GM12878 (cell line): Measurements from ENCODE around the gene HMG20B. TPM values are rescaled to one million over a fixed set of nuclear protein-coding genes. Genes with fewer than 3 reads are reported as not detected.

ENCODE experiments used
- ATAC-seq: fragments of 200-7000 bp; cut with Tn5 transposase; 3 replicates; pipeline ENCODE4 v1.9.1; 2020; ENCODE audit warnings: mild to moderate bottlenecking, moderate library complexity
- BruUV-seq: library from RNA; stranded (reverse); fragments of 400-500 nt; replicated peaks from 2 replicates; lab custom pipeline; 2021; lab: Mats Ljungman, UMichigan
- CTCF ChIA-PET: fragments of 300-600 bp; sonication (Branson Sonifier 250); formaldehyde crosslinking; extraction: SDS; loops from one replicate; lab custom pipeline; 2021; ENCODE audit warnings: inconsistent platforms; lab: Yijun Ruan, JAX
- POLR2A ChIA-PET: fragments of 350-600 bp; formaldehyde crosslinking; extraction: SDS; loops from one replicate; lab custom pipeline; 2021; ENCODE audit warnings: inconsistent platforms; lab: Charles Lee
- RAD21 ChIA-PET: fragments of 300-600 bp; sonication (Branson Sonifier 250); formaldehyde crosslinking; loops from one replicate; lab custom pipeline; 2023; ENCODE audit warnings: antibody characterized with exemption; ENCODE audit not compliant: unreplicated experiment; lab: Charles Lee
- SMC1A ChIA-PET: fragments of 300-600 bp; sonication (Branson Sonifier 250); formaldehyde crosslinking; loops from one replicate; lab custom pipeline; 2023; ENCODE audit not compliant: unreplicated experiment, uncharacterized antibody; lab: Charles Lee
- DNase-seq: peaks from one replicate; pipeline ENCODE4 v3.0.0-alpha.2; 2011; ENCODE audit warnings: low read depth, low spot score
- FAIRE-seq: peaks from 3 replicates; lab custom pipeline; 2011; peaks lifted over from hg19 to GRCh38; lab: Jason Lieb, UNC
- H2AFZ ChIP-seq: 2 replicates; pipeline ENCODE4 v1.6.0; 2011; ENCODE audit warnings: low read depth, low read length, control low read depth; ENCODE audit not compliant: control insufficient read depth
- H3K27ac ChIP-seq: 2 replicates; pipeline ENCODE4 v1.5.1; 2011; ENCODE audit warnings: control low read depth; ENCODE audit not compliant: control insufficient read depth, insufficient read depth
- H3K27me3 ChIP-seq, 2 experiments: replicated peaks in 1 of 2; 2 replicates each; pipeline versions ENCODE4 v1.6.0 to v1.6.1; 2011; ENCODE audit warnings: low read length in 1 of 2; ENCODE audit not compliant: control insufficient read depth in 2 of 2, insufficient read depth in 2 of 2
- H3K36me3 ChIP-seq, 2 experiments: 2 replicates each; pipeline ENCODE4 v1.5.1; 2011; ENCODE audit warnings: low read length in 1 of 2; ENCODE audit not compliant: control insufficient read depth in 2 of 2, insufficient read depth in 2 of 2
- H3K4me1 ChIP-seq: 2 replicates; pipeline ENCODE4 v1.6.1; 2011; ENCODE audit warnings: mild to moderate bottlenecking, low read length, moderate library complexity, mixed read lengths; ENCODE audit not compliant: control insufficient read depth, insufficient read depth
- H3K4me2 ChIP-seq: 2 replicates; pipeline ENCODE4 v1.6.0; 2011; ENCODE audit warnings: control low read depth; ENCODE audit not compliant: control insufficient read depth, insufficient read depth
- H3K4me3 ChIP-seq: fragments of 200-600 bp; sonication (generic); 2 replicates; pipeline ENCODE4 v1.5.1; 2016
- H3K79me2 ChIP-seq: 2 replicates; pipeline ENCODE4 v1.6.0; 2011; ENCODE audit warnings: low read length; ENCODE audit not compliant: control insufficient read depth, insufficient read depth
- H3K9ac ChIP-seq: 2 replicates; pipeline ENCODE4 v1.8.0; 2011; ENCODE audit warnings: low read length, control low read depth, mixed read lengths; ENCODE audit not compliant: control insufficient read depth, insufficient read depth
- H3K9me3 ChIP-seq: replicated peaks from 3 replicates; pipeline ENCODE4 v1.5.1; 2011; ENCODE audit warnings: mild to moderate bottlenecking, low read length; ENCODE audit not compliant: control insufficient read depth, insufficient read depth
- H4K20me1 ChIP-seq: 2 replicates; pipeline ENCODE4 v1.6.0; 2011; ENCODE audit not compliant: control insufficient read depth, insufficient read depth
- DPF2 ChIP-seq: fragments of 450-650 bp; IDR thresholded peaks from 2 replicates; pipeline ENCODE4 v1.6.1; 2017; ENCODE audit warnings: mild to moderate bottlenecking
- EGR1 ChIP-seq, 2 experiments: IDR thresholded peaks; 1 replicate in 1 of 2; 2 replicates in 1 of 2; pipeline ENCODE4 v1.6.1; 2011 to 2012; ENCODE audit warnings: low read depth in 2 of 2, low read length in 2 of 2, borderline replicate concordance in 1 of 2, mild to moderate bottlenecking in 1 of 2, moderate library complexity in 1 of 2
- NKRF ChIP-seq: fragments of 450-650 bp; conservative IDR thresholded peaks from 2 replicates; pipeline ENCODE4 v1.6.1; 2017; ENCODE audit warnings: mild to moderate bottlenecking, moderate library complexity
- SMARCA5 ChIP-seq: fragments of 450-650 bp; IDR thresholded peaks from 2 replicates; pipeline ENCODE4 v1.6.1; 2017; ENCODE audit warnings: mild to moderate bottlenecking
- SPI1 ChIP-seq: IDR thresholded peaks from 2 replicates; pipeline ENCODE4 v1.6.1; 2011; ENCODE audit warnings: low read depth, mild to moderate bottlenecking, low read length, moderate library complexity, borderline replicate concordance; ENCODE audit not compliant: insufficient read depth
- SUZ12 ChIP-seq: fragments of 200-600 bp; sonication (generic); IDR thresholded peaks from one replicate; pipeline ENCODE4 v1.6.1; 2018; ENCODE audit warnings: antibody characterized with exemption, mild to moderate bottlenecking; ENCODE audit not compliant: unreplicated experiment
- ZNF217 ChIP-seq: fragments of 450-650 bp; IDR thresholded peaks from 2 replicates; pipeline ENCODE4 v1.6.1; 2017; ENCODE audit warnings: antibody characterized with exemption, mild to moderate bottlenecking
- WGBS: methylation state at CpG from one replicate; pipeline ENCODE4 v1.1.6; 2016; ENCODE audit warnings: low lambda C conversion rate; ENCODE audit not compliant: insufficient replicate concordance, insufficient coverage; ENCODE audit errors: missing lambda C conversion rate; 5-methylcytosine and 5-hydroxymethylcytosine counted together
- in situ Hi-C: fragments of 300-500 bp; cut with MboI; formaldehyde crosslinking; loops from 9 replicates; pipeline ENCODE4 v1.14.3; 2018; ENCODE audit warnings: mixed read lengths
- intact Hi-C: fragments of 100-400 bp; cut with micrococcal nuclease; formaldehyde crosslinking; loops from one replicate; pipeline ENCODE4 v1.14.2; 2022; ENCODE audit not compliant: unreplicated experiment
- polyA plus RNA-seq, 11 experiments: library from polyadenylated mRNA; depleted of rRNA in 4 of 11; unstranded in 6 of 11; stranded (reverse) in 5 of 11; fragments of >200 nt; fragmentation: Nextera tagmentation in 4 of 11; fragmentation: Illumina TruSeq in 1 of 11; extraction: Ambion mirVana in 4 of 11; extraction: Trizol in 1 of 11; gene quantifications; 1 replicate in 1 of 11; 2 replicates in 10 of 11; pipeline versions ENCODE4 v1.2.1 to v1.2.3, GENCODE V29; 2011 to 2016; ENCODE audit warnings: inconsistent platforms in 2 of 11, missing spikeins in 2 of 11, low read depth in 1 of 11
- small RNA-seq: library from RNA; depleted of rRNA; stranded (forward); fragments of <200 nt; gene quantifications from one replicate; pipeline ENCODE3, GENCODE V24; 2014
- total RNA-seq, 4 experiments: library from RNA; depleted of rRNA in 3 of 4; stranded (reverse); fragments of >200 nt in 3 of 4; fragmentation: Illumina TruSeq in 1 of 4; extraction: Trizol in 1 of 4; gene quantifications; 2 replicates each; pipeline versions ENCODE4 v1.2.1 to v1.2.3, GENCODE V29; 2013 to 2021

HMG20B gene
- total and polyA plus RNA-seq, 10 of the 15 experiments (the other 5 are each of a cell fraction or from before 2014, with no cell fraction given): 0.37 to 92.7 (median 47.0) TPM

- peak overlapping the region; percentile 88; the same call in 1 of the 2 replicates for H3K9ac ChIP-seq
- no peaks in the 10 kb centered on the region; a peak in 1 of 4 replicates for H3K36me3 ChIP-seq
- no TSS peak for BruUV-seq
- in situ Hi-C loops (no loop called here), intact Hi-C loops (loop anchor here (5.0 kb wide), 1 partner anchor 70 kb away; the partner anchor contains the start of gene MFSD12)
- FAIRE-seq (no peak), ATAC-seq (no peak), DNase-seq (no peak)
- POLR2A ChIA-PET: interaction anchor here (0.6 to 1.0 kb wide), 4 partner anchors 19 to 74 kb away, joined by 3 to 4 read pairs (median 3); no protein-coding TSS in a partner anchor
- CTCF ChIA-PET: interaction anchor here (1.1 to 1.4 kb wide), 3 partner anchors 82 to 360 kb away, joined by 3 to 5 read pairs (median 4); no protein-coding TSS in a partner anchor
- H4K20me1 ChIP-seq: no peaks in the 10 kb centered on the region
- no peak overlapping the region for H3K27ac ChIP-seq
- WGBS: 58% methylated on average over 7 of the region's 7 CpGs
- no peaks in the 10 kb centered on the region for H3K27me3 ChIP-seq
- SMC1A ChIA-PET: interaction anchor here (1.0 kb wide), 1 partner anchor 35 kb away, joined by 3 read pairs; no protein-coding TSS in a partner anchor
- peak overlapping the region; percentile 90 for H3K4me2 ChIP-seq
- H3K9me3 ChIP-seq: no peaks in the 10 kb centered on the region
- peak overlapping the region; percentile 2; the same call in 1 of the 2 replicates for H3K4me3 ChIP-seq
- peaks cover 8% of the 10 kb centered on the region for H3K4me1 ChIP-seq
- H2AFZ ChIP-seq: peak overlapping the region; percentile 88
- RAD21 ChIA-PET: interaction anchor here (1.0 kb wide), 1 partner anchor 70 kb away, joined by 4 read pairs; the partner anchor contains the start of gene MFSD12
- peaks cover 21% of the 10 kb centered on the region for H3K79me2 ChIP-seq
- TF ChIP-seq SUZ12: no peak
- no peak for TF ChIP-seq EGR1 (IDR thresholded peaks at IDR 0.05; ENCODE audit: borderline replicate concordance in 1 of 2, low read depth in 2 of 2, low read length in 2 of 2)
- peak; percentile 28; the same call in 1 of the 2 replicates for TF ChIP-seq NKRF
- TF ChIP-seq ZNF217: peak; percentile 92
- TF ChIP-seq SMARCA5: peak; percentile 94
- TF ChIP-seq SPI1: no peak
- TF ChIP-seq DPF2: peak; percentile 7; the same call in 1 of the 2 replicates
These were observed 54.6 kb downstream of the HMG20B start for GRCh38 chr19:3627351-3627723.

Small RNA genes lying within 50 kb of the gene (small RNA-seq; reads per million reads assigned to genes)
- not detected for gene AC005786.1

Other genes with a start within 250 kb of the HMG20B start
Only the 7 nearest of the 16 such genes appear.
- gene DOHH, start 72.3 kb upstream of the HMG20B start, total RNA-seq (2014; rRNA removed): 20.2 and 25.4 TPM in 2 replicates
- gene DOHH, start 72.3 kb upstream of the HMG20B start, total RNA-seq (2014; rRNA removed; fragmentation: Illumina TruSeq; extraction: Trizol): 2.6 and 3.0 TPM in 2 replicates
- gene DOHH, start 72.3 kb upstream of the HMG20B start, total RNA-seq (2021): 17.7 and 19.3 TPM in 2 replicates
- gene DOHH, start 72.3 kb upstream of the HMG20B start, polyA plus RNA-seq (2011; rRNA removed): 1.8 and 4.0 TPM in 2 replicates
- 0.22 and 0.48 TPM in 2 replicates for gene DOHH, start 72.3 kb upstream of the HMG20B start, polyA plus RNA-seq (2014; fragmentation: Illumina TruSeq; extraction: Trizol)
- gene DOHH, start 72.3 kb upstream of the HMG20B start, polyA plus RNA-seq (2014; fragmentation: Nextera tagmentation; extraction: Ambion mirVana): under 1 TPM; 0.11 to 0.38 TPM
- gene DOHH, start 72.3 kb upstream of the HMG20B start, polyA plus RNA-seq (2014; rRNA removed): 19.7 and 24.6 TPM in 2 replicates
- 10 to 100 TPM; 23.5 to 28.6 TPM for gene DOHH, start 72.3 kb upstream of the HMG20B start, polyA plus RNA-seq (2016; fragmentation: Nextera tagmentation; extraction: Ambion mirVana)
- gene FZR1, start 66.6 kb upstream of the HMG20B start, total RNA-seq (2014; rRNA removed): 30.6 and 35.1 TPM in 2 replicates
- gene FZR1, start 66.6 kb upstream of the HMG20B start, total RNA-seq (2014; rRNA removed; fragmentation: Illumina TruSeq; extraction: Trizol): 9.6 and 12.3 TPM in 2 replicates
- gene FZR1, start 66.6 kb upstream of the HMG20B start, total RNA-seq (2021): 42.8 and 44.2 TPM in 2 replicates
- 13.0 and 28.1 TPM in 2 replicates for gene FZR1, start 66.6 kb upstream of the HMG20B start, polyA plus RNA-seq (2011; rRNA removed)
- gene FZR1, start 66.6 kb upstream of the HMG20B start, polyA plus RNA-seq (2014; fragmentation: Illumina TruSeq; extraction: Trizol): 2.2 and 15.4 TPM in 2 replicates
- gene FZR1, start 66.6 kb upstream of the HMG20B start, polyA plus RNA-seq (2014; fragmentation: Nextera tagmentation; extraction: Ambion mirVana): under 1 TPM; 0.11 to 0.55 TPM
- gene FZR1, start 66.6 kb upstream of the HMG20B start, polyA plus RNA-seq (2014; rRNA removed): 30.8 and 46.7 TPM in 2 replicates
- 10 to 100 TPM; 33.5 to 36.2 TPM for gene FZR1, start 66.6 kb upstream of the HMG20B start, polyA plus RNA-seq (2016; fragmentation: Nextera tagmentation; extraction: Ambion mirVana)
- not detected in 2 replicates for gene TEKTIP1, start 33.8 kb upstream of the HMG20B start, total RNA-seq (2014; rRNA removed)
- not detected in 2 replicates for gene TEKTIP1, start 33.8 kb upstream of the HMG20B start, total RNA-seq (2014; rRNA removed; fragmentation: Illumina TruSeq; extraction: Trizol)
- gene TEKTIP1, start 33.8 kb upstream of the HMG20B start, total RNA-seq (2021): 1.7 and 2.6 TPM in 2 replicates
- 0.18 TPM in 1 of 2 replicates, not detected in the other for gene TEKTIP1, start 33.8 kb upstream of the HMG20B start, polyA plus RNA-seq (2011; rRNA removed)
- not detected in 2 replicates for gene TEKTIP1, start 33.8 kb upstream of the HMG20B start, polyA plus RNA-seq (2014; fragmentation: Illumina TruSeq; extraction: Trizol)
- not detected for gene TEKTIP1, start 33.8 kb upstream of the HMG20B start, polyA plus RNA-seq (2014; fragmentation: Nextera tagmentation; extraction: Ambion mirVana)
- gene TEKTIP1, start 33.8 kb upstream of the HMG20B start, polyA plus RNA-seq (2014; rRNA removed): 0.69 and 1.1 TPM in 2 replicates
- under 1 TPM; 0.45 to 0.60 TPM for gene TEKTIP1, start 33.8 kb upstream of the HMG20B start, polyA plus RNA-seq (2016; fragmentation: Nextera tagmentation; extraction: Ambion mirVana)
- gene MFSD12, start 15.4 kb upstream of the HMG20B start, total RNA-seq (2014; rRNA removed): 49.1 and 50.5 TPM in 2 replicates
- 14.2 and 15.3 TPM in 2 replicates for gene MFSD12, start 15.4 kb upstream of the HMG20B start, total RNA-seq (2014; rRNA removed; fragmentation: Illumina TruSeq; extraction: Trizol)
- 56.3 and 65.9 TPM in 2 replicates for gene MFSD12, start 15.4 kb upstream of the HMG20B start, total RNA-seq (2021)
- gene MFSD12, start 15.4 kb upstream of the HMG20B start, polyA plus RNA-seq (2011; rRNA removed): 8.4 and 18.2 TPM in 2 replicates
- gene MFSD12, start 15.4 kb upstream of the HMG20B start, polyA plus RNA-seq (2014; fragmentation: Illumina TruSeq; extraction: Trizol): 6.6 and 13.8 TPM in 2 replicates
- gene MFSD12, start 15.4 kb upstream of the HMG20B start, polyA plus RNA-seq (2014; fragmentation: Nextera tagmentation; extraction: Ambion mirVana): 1 to 10 TPM in 1 of 2 experiments, under 1 TPM in 1; 0.58 to 1.9 TPM
- 53.8 and 71.4 TPM in 2 replicates for gene MFSD12, start 15.4 kb upstream of the HMG20B start, polyA plus RNA-seq (2014; rRNA removed)
- 10 to 100 TPM in 1 of 2 experiments, 1 to 10 TPM in 1; 7.3 to 25.0 TPM for gene MFSD12, start 15.4 kb upstream of the HMG20B start, polyA plus RNA-seq (2016; fragmentation: Nextera tagmentation; extraction: Ambion mirVana)
- not detected in 2 replicates for gene GIPC3, start 12.5 kb downstream of the HMG20B start, total RNA-seq (2014; rRNA removed)
- not detected in 2 replicates for gene GIPC3, start 12.5 kb downstream of the HMG20B start, total RNA-seq (2014; rRNA removed; fragmentation: Illumina TruSeq; extraction: Trizol)
- not detected in 2 replicates for gene GIPC3, start 12.5 kb downstream of the HMG20B start, total RNA-seq (2021)
- gene GIPC3, start 12.5 kb downstream of the HMG20B start, polyA plus RNA-seq (2011; rRNA removed): not detected in 2 replicates
- not detected in 2 replicates for gene GIPC3, start 12.5 kb downstream of the HMG20B start, polyA plus RNA-seq (2014; fragmentation: Illumina TruSeq; extraction: Trizol)
- gene GIPC3, start 12.5 kb downstream of the HMG20B start, polyA plus RNA-seq (2014; fragmentation: Nextera tagmentation; extraction: Ambion mirVana): not detected
- not detected in 2 replicates for gene GIPC3, start 12.5 kb downstream of the HMG20B start, polyA plus RNA-seq (2014; rRNA removed)
- gene GIPC3, start 12.5 kb downstream of the HMG20B start, polyA plus RNA-seq (2016; fragmentation: Nextera tagmentation; extraction: Ambion mirVana): not detected
- not detected in 2 replicates for gene TBXA2R, start 33.9 kb downstream of the HMG20B start, total RNA-seq (2014; rRNA removed)
- gene TBXA2R, start 33.9 kb downstream of the HMG20B start, total RNA-seq (2014; rRNA removed; fragmentation: Illumina TruSeq; extraction: Trizol): not detected in 2 replicates
- not detected in 2 replicates for gene TBXA2R, start 33.9 kb downstream of the HMG20B start, total RNA-seq (2021)
- gene TBXA2R, start 33.9 kb downstream of the HMG20B start, polyA plus RNA-seq (2011; rRNA removed): 0.03 TPM in 1 of 2 replicates, not detected in the other
- 0.03 TPM in 1 of 2 replicates, not detected in the other for gene TBXA2R, start 33.9 kb downstream of the HMG20B start, polyA plus RNA-seq (2014; fragmentation: Illumina TruSeq; extraction: Trizol)
- not detected for gene TBXA2R, start 33.9 kb downstream of the HMG20B start, polyA plus RNA-seq (2014; fragmentation: Nextera tagmentation; extraction: Ambion mirVana)
- 0.10 TPM in 1 of 2 replicates, not detected in the other for gene TBXA2R, start 33.9 kb downstream of the HMG20B start, polyA plus RNA-seq (2014; rRNA removed)
- not detected for gene TBXA2R, start 33.9 kb downstream of the HMG20B start, polyA plus RNA-seq (2016; fragmentation: Nextera tagmentation; extraction: Ambion mirVana)
- 26.4 and 29.5 TPM in 2 replicates for gene CACTIN, start 53.8 kb downstream of the HMG20B start, total RNA-seq (2014; rRNA removed)
- gene CACTIN, start 53.8 kb downstream of the HMG20B start, total RNA-seq (2014; rRNA removed; fragmentation: Illumina TruSeq; extraction: Trizol): 9.3 and 12.5 TPM in 2 replicates
- gene CACTIN, start 53.8 kb downstream of the HMG20B start, total RNA-seq (2021): 28.9 and 31.4 TPM in 2 replicates
- 5.3 and 12.6 TPM in 2 replicates for gene CACTIN, start 53.8 kb downstream of the HMG20B start, polyA plus RNA-seq (2011; rRNA removed)
- gene CACTIN, start 53.8 kb downstream of the HMG20B start, polyA plus RNA-seq (2014; fragmentation: Illumina TruSeq; extraction: Trizol): 1.9 and 4.7 TPM in 2 replicates
- gene CACTIN, start 53.8 kb downstream of the HMG20B start, polyA plus RNA-seq (2014; fragmentation: Nextera tagmentation; extraction: Ambion mirVana): 1 to 10 TPM in 1 of 2 experiments, under 1 TPM in 1; 0.40 to 1.4 TPM
- 25.8 and 32.6 TPM in 2 replicates for gene CACTIN, start 53.8 kb downstream of the HMG20B start, polyA plus RNA-seq (2014; rRNA removed)
- gene CACTIN, start 53.8 kb downstream of the HMG20B start, polyA plus RNA-seq (2016; fragmentation: Nextera tagmentation; extraction: Ambion mirVana): 10 to 100 TPM; 11.7 to 14.6 TPM